GM12872 (cell line): ENCODE measurements around the gene LYPD3.

ENCODE experiments used
- TF ChIP-seq, protein P1 (sequence below): IDR thresholded peaks from 3 replicates; pipeline ENCODE4 v1.5.1; 2011; ENCODE audit warnings: low read depth, mild to moderate bottlenecking, low read length, moderate library complexity; ENCODE audit not compliant: insufficient read depth

LYPD3 gene

DNA sequence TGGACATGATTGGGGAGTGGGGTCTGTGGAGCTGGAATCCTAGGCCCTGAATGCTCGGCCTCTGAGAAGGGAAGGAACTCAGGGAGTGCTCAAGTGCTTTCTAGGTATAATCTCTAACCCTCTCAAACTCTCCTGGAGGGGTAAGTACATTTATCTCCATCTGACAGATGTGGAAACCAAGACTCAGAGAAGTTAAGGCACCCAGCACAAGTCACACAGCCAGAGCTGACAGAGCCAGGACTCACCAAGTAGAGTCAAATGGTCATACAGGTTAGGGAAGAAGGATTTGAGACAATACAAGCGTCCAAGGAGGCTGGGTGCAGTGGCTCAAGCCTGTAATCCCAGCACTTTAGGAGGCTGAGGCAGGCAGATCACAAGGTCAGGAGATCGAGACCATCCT, 12.9 kb upstream of the LYPD3 start:
- TF ChIP-seq, protein P1, sequence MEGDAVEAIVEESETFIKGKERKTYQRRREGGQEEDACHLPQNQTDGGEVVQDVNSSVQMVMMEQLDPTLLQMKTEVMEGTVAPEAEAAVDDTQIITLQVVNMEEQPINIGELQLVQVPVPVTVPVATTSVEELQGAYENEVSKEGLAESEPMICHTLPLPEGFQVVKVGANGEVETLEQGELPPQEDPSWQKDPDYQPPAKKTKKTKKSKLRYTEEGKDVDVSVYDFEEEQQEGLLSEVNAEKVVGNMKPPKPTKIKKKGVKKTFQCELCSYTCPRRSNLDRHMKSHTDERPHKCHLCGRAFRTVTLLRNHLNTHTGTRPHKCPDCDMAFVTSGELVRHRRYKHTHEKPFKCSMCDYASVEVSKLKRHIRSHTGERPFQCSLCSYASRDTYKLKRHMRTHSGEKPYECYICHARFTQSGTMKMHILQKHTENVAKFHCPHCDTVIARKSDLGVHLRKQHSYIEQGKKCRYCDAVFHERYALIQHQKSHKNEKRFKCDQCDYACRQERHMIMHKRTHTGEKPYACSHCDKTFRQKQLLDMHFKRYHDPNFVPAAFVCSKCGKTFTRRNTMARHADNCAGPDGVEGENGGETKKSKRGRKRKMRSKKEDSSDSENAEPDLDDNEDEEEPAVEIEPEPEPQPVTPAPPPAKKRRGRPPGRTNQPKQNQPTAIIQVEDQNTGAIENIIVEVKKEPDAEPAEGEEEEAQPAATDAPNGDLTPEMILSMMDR: no peak

GRCh38 chr19:43476606-43477005, 11.2 kb upstream of the LYPD3 start:
- TF ChIP-seq, protein P1: no peak

- TF ChIP-seq, protein P1: no peak
These were observed 9.7 kb upstream of the LYPD3 start for GRCh38 chr19:43474986-43475705.

DNA sequence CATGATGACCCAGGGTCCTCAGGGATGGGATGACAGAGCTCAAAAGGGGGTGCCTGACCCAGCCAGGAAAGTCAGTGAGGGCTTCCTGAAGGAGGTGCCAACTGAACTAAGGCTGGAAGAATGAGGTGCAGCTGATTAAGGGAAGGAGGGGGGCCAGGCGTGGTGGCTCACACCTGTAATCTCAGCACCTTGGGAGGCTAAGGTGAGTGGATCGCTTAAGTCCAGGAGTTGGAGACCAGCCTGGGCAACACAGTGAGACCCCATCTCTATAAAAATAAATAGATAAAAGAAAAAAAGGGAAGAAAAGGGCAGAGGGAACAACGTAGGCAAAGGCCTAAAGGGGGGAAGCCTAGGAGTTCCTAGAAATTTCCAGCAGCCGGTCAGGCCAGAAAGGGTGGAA, 9.1 kb upstream of the LYPD3 start:
- TF ChIP-seq, protein P1: no peak

- TF ChIP-seq, protein P1: no peak
These were observed 5.7 kb upstream of the LYPD3 start for GRCh38 chr19:43471091-43471490.

DNA sequence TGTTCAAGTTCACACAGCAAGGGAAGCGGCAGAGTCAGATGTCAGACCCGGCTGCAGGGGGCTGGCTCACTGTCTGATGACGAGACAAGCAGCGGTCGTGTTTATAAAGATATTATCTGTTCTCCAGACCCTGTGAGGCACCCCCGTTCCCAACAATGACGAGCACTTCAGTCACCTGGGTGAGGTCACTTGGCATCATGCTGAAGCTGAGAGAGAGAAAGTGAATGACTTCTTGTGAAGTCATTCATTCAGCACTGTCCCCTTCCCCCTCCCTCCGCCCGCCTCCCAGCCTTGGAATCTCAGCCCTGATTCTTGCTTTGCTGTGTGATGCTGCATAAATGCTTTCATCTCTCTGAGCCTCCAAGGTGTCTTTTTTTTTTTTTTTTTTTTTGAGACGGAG, 4.9 kb upstream of the LYPD3 start:
- TF ChIP-seq, protein P1: no peak

GRCh38 chr19:43469160-43469480, 3.7 kb upstream of the LYPD3 start:
- TF ChIP-seq, protein P1: no peak
